GM21360 (cell line): ENCODE measurements around the gene ARPC3.
"Not testable (repeated sequence)": the region's sequence is repeated elsewhere in the genome, so short reads cannot be mapped to it uniquely, and the experiment has no call there.

Source experiments
- ATAC-seq: cut with Tn5 transposase; IDR thresholded peaks from one replicate; pipeline ENCODE4 v1.9.1; 2021; ENCODE audit warnings: mild to moderate bottlenecking, moderate library complexity; ENCODE audit not compliant: unreplicated experiment

The ARPC3 gene

DNA sequence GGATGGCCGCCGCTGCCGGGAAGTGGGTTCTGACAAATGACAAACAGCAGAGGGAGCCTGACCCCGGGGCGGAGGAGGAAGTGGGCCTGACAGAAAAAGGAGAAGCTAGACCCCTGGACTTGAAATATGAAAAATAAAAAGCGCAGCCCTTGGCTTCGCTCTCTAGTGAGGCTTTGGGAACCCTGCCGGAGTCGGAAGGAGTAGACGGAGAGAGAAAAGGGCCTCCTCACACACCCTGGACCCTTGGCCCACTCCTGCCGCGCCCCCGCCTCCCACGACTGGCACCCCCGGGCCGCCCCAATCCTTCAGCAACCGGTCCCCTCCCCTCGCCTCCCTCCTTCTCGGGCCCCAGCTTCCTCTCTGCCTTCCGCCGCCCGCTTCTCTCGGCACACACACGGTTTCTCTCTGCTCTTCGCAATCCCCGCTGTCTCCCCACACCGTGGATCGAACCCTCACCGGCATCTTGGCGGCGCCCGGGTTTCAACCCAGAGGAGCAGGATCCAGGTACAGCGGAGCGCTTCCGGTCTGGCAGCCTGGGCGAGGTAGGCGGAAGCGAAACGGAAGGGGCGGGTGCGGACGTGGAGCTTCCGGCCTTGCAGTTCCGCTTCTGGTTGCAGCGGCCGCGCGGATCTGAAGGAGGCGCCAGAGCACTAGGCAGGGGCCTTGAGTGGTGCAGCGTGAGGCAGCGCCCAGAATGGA, at the start of gene ARPC3:
Gene ARPC3 (minus strand): TSS at position 539 of the 699 bp plus-strand sequence. CDS start 77 bp downstream, at position 462.
- ATAC-seq: peak; percentile 86

DNA sequence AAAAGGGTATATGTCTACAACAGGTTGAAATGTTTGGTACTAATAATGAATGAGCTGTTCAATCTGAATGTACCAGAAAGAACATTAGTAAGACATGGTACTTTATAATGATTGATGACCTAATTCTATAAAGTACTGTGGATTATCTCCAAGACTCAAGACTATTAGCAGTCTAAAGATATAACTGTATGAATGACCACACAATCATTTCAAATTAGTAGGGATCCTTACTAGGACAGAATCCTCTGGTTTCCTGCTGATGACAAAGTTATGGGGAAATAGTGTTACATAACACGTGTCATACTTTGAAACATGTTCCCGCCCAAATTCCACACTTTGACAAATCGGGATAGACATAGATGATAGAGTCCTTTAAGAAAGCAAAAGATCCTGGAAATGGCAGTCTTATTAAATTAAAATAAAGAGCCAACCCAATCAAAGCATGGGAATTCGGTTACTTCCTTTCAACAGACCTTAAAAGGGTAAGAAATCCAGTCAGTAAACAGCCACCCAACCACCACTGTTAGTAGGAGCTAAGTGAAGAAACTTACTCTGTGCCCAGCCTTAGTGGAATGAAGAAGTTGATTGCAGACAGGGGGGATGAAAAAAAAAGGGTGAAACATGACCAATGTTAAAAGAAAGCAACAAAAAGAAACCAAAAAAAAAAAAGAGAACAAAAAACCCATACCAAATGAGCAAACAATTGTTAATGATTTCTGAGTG, 49.0 kb upstream of the ARPC3 start:
- ATAC-seq: no peak

DNA sequence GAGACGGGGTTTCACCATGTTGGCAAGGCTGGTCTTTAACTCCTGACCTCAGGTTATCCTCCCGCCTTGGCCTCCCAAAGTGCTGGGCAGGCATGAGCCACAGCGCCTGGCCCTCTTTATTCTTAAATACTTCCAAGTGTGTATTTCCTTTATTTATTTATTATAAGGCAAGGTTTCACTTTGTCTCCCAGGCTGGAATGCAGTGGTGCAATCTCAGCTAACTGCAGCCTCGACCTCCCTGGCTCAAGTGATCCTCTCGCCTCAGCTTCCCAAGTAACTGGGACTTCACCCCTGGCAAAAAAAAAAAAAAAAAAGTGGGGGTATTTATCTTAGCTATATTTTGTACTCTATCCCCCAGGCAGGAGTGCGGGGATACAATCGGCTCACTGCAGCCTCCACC, 25.3 kb upstream of the ARPC3 start:
- ATAC-seq: no peak

DNA sequence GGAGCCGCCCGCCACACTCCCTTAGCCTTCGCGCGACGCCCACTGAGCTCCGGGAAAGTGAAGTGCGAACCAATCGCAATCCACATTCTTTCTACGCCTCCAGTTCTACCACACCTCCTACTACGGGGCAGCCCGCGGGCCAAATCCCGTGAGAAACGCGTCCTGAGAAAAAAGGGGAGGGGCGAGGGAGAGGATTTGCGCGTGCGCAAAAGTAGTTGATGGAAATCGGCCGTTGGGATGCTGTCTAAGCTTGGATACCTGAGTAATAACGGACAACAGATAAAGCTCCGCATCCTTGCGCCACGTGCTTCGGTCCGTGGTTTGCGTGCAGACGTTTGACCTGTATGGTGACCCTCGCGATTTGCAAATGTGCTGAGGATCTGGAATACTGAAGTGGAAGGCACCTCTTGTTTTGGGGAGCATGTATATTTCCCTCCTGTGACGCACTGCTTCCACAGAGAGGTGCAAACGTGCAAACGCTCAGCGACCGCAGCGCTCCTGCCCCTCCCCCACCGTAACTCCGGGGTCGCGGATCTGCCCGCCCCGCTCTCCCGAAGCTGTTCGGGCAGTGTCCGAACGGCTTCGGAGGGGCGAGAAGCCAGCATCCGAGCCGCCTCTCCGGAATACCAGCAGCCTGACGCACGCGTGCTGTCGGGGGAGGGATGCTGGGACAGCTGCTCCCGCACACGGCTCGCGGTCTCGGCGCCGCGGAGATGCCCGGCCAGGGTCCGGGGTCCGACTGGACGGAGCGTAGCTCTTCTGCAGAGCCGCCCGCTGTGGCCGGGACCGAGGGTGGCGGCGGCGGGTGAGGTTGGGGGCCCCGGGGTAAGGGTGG, 18.3 kb upstream of the ARPC3 start, which contains the start of the genes FAM216A and GPN3:
Gene FAM216A (plus strand): TSS at position 632 of the 835 bp plus-strand sequence. CDS start 31 bp downstream, at position 663.
Gene GPN3 (minus strand): TSS at position 44 of the 835 bp plus-strand sequence. CDS start 54 bp downstream, outside the sequence.
- ATAC-seq: peak; percentile 69

DNA sequence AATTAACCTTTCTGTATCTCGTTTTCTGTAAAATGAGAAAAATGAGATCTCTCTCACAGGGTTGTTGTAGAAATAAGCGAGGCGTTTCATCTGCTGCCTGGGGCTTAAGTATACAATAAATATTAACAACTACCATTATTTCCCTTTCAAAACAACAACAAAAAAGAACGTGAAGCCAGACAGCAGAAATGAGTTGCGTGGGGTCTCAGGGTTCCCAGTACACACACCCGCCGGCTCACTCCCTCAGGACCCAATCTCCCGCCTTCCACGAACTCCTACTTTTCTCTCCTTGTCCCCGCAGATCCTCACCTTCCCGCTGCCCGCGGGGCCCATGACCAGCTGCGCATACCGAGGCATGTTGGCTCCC, 17.7 kb upstream of the ARPC3 start:
- no peak for ATAC-seq

DNA sequence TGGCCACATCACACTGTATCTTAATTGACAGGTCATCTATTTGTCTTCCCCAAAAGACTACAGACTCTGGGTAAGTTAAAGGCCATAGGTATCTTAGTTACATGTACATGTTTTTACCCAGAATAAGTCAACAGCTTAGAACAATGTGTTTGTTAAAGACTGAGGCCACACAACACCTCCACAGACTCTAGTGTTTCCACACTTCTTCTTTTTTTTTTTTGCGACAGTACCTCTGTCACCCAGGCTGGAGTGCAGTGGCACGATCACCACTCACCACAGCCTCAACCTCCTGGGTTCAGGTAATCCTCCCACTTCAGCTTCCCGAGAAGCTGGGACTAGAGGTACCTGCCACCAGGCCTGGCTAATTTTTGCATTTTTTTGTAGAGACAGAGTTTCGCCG, 16.7 kb upstream of the ARPC3 start:
- ATAC-seq: no peak

DNA sequence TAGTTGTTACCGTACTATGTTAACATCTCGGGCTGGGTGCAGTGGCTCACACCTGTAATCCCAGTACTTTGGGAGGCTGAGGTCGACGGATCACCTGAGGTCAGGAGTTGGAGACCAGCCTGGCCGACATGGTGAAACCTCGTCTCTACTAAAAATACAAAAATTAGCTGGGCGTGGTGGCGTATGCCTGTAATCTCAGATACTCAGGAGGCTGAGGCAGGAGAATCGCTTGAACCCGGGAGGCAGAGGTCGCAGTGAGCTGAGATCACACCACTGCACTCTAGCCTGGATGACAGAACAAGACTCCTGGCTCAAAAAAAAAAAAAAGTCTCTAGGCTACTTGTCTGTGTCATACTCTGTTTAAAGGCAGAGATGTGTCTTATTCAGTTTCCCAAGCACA, 15.6 kb upstream of the ARPC3 start:
- not testable (repeated sequence) for ATAC-seq

DNA sequence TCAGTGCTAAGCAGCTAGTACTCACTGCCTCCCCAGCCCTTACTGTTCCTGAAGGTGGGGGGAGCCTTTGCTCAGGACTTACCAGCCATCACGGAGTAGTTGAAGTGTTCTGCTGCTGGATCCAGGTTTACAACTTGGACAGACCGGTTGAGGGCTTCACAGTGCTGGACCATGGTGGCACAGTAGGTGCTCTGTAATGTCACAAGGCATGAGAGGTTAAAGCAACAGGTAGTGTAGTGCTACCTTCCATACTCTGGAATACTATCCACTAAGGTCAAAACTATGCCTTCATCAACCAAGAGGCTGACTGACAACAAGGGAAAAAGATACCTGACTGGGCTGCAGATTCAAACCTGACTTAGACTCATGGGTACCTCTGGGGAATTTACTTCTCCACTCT, 14.9 kb upstream of the ARPC3 start:
- ATAC-seq: no peak

DNA sequence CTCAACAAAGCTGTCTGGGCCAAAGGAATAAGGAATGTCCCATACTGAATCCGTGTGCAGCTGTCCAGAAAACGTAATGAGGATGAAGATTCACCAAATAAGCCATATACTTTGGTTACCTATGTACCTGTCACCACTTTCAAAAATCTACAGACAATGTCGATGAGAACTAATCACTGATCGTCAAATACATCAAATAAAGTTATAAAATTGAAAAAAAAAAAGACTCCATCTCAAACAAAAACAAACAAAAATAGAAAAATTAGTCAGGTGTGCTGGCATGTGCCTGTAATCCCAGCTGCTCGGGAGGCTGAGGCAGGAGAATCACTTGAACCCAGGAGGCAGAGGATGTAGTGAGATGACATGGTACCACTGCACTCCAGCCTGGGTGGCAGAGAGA, 11.1 kb upstream of the ARPC3 start:
- not testable (repeated sequence) for ATAC-seq

DNA sequence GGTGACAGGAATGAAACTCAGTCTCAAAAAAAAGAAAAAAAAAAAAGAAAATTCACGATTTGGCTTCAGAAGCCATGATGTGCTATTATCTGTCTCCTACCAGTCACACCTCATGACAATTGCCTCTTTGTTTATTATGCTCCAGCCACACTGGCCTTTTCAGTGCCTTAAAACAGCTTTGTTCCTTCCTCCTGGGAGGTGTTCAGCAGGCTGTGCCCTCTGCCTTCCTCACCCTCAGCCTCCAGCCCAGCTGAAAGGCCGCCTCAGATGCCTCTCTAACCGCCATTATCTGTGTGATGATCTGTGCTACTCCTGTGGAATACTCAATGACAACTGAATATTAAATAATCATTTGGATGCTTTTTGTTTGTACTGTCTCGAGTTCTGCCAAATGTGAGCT, 8.6 kb upstream of the ARPC3 start:
- ATAC-seq: no peak

DNA sequence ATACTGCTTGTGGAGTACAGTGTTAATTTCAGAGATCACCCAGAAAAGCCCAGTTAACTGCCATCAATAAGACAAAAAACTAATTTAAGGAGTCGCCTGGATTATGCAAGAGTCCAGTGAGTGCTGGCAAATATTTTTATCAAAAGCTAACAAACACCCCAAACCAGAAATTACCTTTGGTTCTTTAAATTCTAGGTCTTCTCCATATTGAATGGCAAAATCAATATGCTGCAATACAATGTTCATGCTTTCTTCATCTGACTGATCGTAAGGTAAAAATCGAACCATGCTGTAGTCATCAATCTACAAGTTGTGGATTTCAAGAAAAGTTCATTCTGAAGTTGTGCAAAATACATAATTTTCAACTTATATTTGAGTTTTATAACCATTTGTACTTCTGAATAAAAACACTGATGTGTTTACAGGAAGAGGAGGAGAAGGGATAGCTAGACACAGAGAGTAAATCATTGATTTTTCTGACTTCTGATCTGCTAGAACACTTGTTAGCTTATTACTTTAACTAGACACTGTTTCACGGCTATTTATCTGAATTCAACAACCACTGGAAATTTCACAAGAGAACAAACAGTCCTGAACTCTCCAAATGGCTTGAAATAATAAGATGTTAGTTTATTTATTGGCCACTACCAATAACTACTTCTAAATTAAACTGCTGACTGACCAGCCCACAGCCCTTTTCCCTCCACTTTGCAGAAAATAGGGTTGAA, 3.6 kb upstream of the ARPC3 start:
- no peak for ATAC-seq

DNA sequence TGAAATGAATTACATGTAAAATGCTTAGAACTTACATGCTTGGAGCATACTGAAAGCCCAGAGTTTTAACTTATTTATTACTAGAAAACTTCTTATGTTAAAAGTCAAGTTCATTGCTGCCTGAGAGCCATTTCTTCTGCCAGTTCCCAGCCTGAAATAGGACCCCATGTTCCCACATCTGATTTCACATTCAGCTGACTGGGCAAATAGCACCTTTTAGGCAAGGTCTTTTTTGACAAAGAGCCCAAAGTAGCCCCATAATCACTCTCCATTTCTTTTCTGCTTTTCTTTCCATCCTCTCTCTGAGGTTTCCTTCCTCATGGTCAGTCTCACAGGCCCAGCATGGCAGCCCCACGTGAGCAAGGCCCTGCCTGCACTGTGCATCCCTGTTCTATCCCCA, 1.1 kb upstream of the ARPC3 start:
- ATAC-seq: no peak

DNA sequence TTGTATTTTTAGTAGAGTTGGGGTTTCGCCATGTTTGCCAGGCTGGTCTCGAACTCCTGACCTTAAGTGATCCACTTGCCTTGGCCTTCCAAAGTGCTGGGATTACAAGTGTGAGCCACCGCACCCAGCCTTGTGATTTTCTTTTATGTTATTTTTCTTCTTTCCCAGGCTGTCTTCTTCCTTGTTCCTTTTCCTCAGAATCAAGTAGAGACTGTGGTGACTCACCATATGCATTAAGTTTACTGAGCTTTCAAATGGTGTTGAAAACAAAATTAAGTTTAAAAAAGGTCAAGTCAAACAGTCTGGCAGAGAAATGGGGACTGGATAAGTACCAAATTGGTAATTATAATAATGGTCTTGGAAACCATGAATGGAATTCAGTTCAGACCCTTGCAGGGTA, 5.7 kb downstream of the ARPC3 start:
- no peak for ATAC-seq

DNA sequence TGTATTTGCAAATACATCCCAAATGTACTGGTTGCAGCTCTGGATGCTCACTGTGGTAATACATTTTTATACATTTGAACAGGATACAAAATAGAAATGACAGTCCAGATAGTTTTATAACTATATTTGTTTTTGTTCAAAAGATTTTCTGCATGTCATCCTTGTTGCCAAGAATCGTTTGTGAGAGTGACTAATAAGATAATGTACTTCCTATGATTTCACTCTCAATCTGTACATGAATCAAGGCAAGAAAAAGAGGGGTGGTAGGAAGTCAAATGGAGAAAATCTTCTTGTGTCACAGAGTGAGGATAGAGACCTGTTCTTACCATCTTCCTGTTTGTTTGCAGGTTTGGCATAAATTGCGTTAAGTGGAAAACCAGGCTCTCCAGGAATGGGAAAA, 13.9 kb downstream of the ARPC3 start:
- ATAC-seq: no peak

DNA sequence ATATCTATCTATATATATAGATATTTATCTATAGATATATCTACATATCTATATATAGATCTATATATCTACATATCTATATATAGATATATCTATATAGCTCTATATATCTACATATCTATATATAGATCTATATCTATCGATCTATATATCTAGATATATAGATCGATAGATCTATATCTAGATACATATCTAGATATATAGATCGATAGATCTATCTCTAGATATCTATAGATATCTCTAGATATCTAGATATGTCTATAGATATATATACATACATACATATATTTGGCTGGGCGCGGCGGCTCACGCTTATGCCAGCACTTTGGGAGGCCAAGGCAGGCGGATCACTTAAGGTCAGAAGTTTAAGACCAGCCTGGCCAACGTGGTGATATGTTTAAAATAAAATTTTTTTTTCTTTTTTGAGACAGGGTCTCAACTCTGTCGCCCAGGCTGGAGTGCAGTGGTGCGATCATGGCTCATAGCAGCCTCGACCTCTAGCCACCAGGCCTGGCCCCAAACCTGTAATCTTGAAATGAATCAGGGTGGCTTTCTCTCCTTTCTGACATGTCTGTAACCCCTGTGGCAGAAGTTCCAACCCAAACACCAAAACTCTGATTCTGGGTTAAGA, 18.1 kb downstream of the ARPC3 start:
- ATAC-seq: peak; percentile 18

DNA sequence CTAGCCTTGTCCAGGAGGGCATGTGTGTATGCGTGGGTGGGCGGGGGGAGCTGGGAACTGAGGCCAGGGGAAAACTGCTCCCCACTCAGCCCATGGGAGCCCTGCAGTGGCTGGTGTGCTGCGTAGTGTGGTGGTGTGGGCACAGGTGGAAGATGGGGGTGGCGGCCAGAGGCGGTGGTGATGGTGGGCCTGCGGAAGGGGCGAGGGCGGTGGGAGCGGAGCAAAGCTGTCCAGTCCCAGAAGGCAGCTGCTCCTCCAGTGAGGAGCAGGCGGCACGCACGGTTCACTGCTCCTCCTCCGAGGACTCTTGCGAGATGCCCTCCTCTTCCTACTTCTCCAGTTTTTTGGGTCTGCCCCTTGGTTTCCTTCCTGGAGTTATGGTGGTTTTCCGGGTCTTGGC, 20.5 kb downstream of the ARPC3 start:
- ATAC-seq: not testable (repeated sequence)

DNA sequence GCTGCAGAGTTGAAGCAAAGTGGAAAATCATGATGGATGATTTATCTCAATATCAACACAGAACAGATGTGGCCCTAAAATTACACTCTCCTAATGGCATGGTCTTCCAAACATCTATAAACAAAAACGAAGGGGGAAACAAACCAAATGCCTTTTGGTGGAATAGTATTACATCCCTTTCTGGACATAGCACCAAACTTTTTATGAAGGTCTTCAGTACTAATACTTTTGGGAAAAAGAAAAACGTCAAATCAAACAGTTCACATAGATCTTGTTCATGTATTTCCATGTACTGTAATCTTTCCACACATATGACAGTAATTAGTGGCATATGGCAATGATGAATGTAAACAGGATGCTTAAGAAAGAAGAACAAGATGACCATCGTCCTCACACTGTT, 23.7 kb downstream of the ARPC3 start:
- no peak for ATAC-seq

DNA sequence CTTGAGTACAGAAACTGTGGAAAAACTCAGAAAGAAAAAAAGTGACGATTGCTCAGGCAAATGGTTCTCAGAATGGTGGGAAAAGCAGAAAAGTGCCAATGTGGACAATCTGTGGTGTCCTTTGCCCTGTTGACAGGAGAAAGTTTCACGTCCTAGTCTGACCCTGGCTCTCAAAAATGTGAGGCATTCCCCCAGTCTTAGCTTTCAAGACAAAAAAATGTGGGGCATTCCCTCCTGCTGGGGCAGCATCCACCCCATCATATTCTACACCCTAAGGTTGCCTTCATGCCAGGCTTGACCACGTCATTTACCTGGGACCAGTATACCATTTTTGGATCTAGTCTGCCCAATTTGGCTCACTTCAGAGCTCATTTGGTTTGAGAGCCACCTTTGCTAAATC, 25.9 kb downstream of the ARPC3 start:
- ATAC-seq: no peak

DNA sequence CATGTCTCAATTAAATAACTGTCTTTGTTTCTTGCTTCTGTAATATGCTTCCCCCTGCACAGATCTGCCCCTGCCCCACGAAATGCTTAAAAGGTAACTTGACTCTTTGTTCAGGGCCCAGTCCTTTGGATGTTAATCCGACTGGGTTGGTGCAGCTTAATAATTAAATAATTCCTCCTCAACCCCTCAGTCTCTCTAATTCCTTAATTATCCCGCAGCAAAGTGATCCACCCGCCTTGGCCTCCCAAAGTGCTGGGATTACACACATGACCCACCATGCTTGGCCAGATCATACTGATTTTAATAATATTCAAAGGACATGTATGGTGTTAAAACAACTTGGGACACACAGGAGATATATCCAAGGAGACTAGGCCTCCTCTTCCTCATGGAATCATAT, 28.4 kb downstream of the ARPC3 start:
- no peak for ATAC-seq

DNA sequence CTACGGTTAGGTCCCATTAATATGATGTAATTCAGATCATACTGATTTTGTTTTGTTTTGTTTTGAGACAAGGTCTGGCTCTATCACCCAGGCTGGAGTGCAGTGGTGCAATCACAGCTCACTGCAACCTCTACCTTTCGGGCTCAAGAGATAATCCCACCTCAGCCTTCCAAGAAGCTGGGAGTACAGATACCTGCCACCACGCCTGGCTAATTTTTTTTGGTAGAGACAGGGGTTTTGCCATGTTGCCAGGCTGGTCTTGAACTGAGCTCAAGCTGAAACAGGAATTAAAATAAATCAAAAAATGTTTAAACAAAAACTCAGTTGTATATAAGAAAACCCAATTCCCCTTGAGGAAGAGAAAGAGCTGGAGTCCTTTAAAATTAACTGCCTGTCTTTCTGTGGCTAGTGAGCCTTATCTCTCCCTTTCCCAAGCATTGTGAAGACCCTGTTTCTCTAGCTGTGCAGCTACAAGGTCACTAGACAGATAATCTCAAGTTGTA, 28.9 kb downstream of the ARPC3 start:
- ATAC-seq: no peak
